ENCODE data around the gene UPK3BL2.
"Not testable (repeated sequence)": the region's sequence is repeated elsewhere in the genome, so short reads cannot be mapped to it uniquely, and the experiment has no call there.

The UPK3BL2 gene

GRCh38 chr7:102545288-102545687 lies 1.8 kb upstream of the UPK3BL2 start:
- H3K27ac Mint-ChIP-seq; intact Hi-C loops (cut with micrococcal nuclease); H3K9me3 Mint-ChIP-seq; H3K4me3 Mint-ChIP-seq; H3K27me3 Mint-ChIP-seq; H3K36me3 Mint-ChIP-seq (ENCODE audit: low read depth); H3K4me1 Mint-ChIP-seq (ENCODE audit: low read depth): not testable (repeated sequence)

DNA sequence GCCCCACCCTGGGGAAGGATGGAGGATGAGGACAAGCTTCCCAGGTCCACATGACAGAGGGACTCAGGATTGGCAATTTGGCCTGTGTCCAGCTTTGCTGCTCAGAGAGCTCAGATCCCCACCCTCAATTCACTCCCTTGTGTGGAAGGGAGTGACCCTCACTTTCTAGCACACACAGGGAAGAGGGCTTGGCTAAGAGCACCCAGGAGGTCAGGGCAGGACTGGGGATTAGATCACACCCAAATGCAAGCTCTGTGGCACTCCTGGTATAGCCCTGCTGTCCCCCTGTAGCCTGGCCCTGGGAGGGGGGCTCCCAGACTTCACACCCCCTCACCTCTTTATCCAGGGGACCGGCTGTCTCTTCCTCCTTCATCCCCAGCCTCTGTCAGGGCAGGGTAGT lies 876 bp upstream of the UPK3BL2 start:
- H3K4me3 Mint-ChIP-seq; H3K4me1 Mint-ChIP-seq (ENCODE audit: low read depth); H3K27ac Mint-ChIP-seq; intact Hi-C loops (cut with micrococcal nuclease); H3K9me3 Mint-ChIP-seq; H3K27me3 Mint-ChIP-seq; H3K36me3 Mint-ChIP-seq (ENCODE audit: low read depth): not testable (repeated sequence)

DNA sequence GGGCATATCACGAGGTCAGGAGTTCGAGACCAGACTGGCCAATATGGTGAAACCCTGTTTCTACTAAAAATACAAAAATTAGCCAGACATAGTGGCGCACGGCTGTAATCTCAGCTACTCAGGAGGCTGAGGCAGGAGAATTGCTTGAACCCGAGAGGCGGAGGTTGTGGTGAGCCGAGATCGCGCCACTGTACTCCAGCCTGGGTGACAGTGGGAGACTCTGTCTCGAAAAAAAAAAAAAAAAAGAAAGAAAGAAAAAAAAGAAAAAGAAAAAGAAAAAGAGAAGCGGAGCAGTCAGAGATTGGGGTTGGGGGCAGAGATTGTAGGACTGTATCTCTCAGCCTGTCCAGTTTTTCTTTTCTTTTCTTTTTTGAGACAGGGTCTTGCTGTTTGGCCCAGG lies 725 bp downstream of the UPK3BL2 start:
- H3K27ac Mint-ChIP-seq; H3K9me3 Mint-ChIP-seq; H3K27me3 Mint-ChIP-seq; H3K4me1 Mint-ChIP-seq (ENCODE audit: low read depth); H3K4me3 Mint-ChIP-seq; intact Hi-C loops (cut with micrococcal nuclease); H3K36me3 Mint-ChIP-seq (ENCODE audit: low read depth): not testable (repeated sequence)

DNA sequence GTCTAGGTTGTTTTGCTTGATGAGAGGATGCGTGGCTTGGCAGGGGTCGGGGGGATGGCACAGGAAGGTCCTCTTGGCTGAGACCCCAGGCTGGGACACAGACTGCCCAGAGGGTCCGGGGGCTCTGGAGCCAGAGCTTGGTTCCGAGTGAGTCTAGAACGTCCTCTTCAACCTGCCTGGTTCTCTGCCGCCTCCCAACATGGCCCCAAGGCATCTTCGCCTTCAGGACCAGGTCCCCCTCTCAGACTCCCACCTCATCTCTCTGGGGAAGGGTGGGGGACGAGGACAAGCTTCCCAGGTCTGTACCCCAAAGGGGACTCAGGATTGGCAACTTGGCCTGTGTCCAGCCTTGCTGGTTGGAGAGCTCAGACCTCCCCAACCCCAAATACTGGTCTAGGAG lies 1.4 kb downstream of the UPK3BL2 start:
- H3K27ac Mint-ChIP-seq; H3K27me3 Mint-ChIP-seq; H3K9me3 Mint-ChIP-seq; intact Hi-C loops (cut with micrococcal nuclease); H3K36me3 Mint-ChIP-seq (ENCODE audit: low read depth); H3K4me1 Mint-ChIP-seq (ENCODE audit: low read depth); H3K4me3 Mint-ChIP-seq: not testable (repeated sequence)

GRCh38 chr7:102540604-102541003 lies 2.9 kb downstream of the UPK3BL2 start:
- H3K27me3 Mint-ChIP-seq; H3K4me3 Mint-ChIP-seq; H3K4me1 Mint-ChIP-seq (ENCODE audit: low read depth); H3K9me3 Mint-ChIP-seq; H3K36me3 Mint-ChIP-seq (ENCODE audit: low read depth); intact Hi-C loops (cut with micrococcal nuclease); H3K27ac Mint-ChIP-seq: not testable (repeated sequence)

- H3K4me3 Mint-ChIP-seq; intact Hi-C loops (cut with micrococcal nuclease); H3K27ac Mint-ChIP-seq; H3K27me3 Mint-ChIP-seq; H3K9me3 Mint-ChIP-seq; H3K36me3 Mint-ChIP-seq (ENCODE audit: low read depth); H3K4me1 Mint-ChIP-seq (ENCODE audit: low read depth): not testable (repeated sequence)
These were observed 8.4 kb downstream of the UPK3BL2 start for GRCh38 chr7:102535062-102535615.

DNA sequence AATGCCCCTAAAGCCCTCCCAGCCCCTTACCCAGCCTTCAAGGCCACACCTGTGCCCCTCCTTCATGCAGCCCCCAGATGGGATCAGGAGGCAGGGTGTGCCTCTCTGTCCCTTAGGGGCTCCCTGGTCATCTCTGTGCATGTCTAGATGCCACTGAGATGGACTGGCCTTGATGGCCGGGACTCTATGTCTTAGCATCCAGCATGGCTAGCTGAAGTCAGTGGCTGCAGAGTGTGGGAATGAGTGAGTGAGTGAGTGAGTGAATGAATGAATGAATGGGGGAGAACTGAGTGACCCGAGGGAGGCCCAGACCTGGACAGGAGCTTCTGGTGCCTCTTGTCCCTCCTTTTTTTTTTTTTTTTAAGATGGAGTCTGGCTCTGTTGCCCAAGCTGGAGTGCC lies 11.4 kb downstream of the UPK3BL2 start:
- H3K36me3 Mint-ChIP-seq (ENCODE audit: low read depth); H3K27me3 Mint-ChIP-seq; intact Hi-C loops (cut with micrococcal nuclease); H3K27ac Mint-ChIP-seq; H3K9me3 Mint-ChIP-seq; H3K4me3 Mint-ChIP-seq; H3K4me1 Mint-ChIP-seq (ENCODE audit: low read depth): not testable (repeated sequence)

DNA sequence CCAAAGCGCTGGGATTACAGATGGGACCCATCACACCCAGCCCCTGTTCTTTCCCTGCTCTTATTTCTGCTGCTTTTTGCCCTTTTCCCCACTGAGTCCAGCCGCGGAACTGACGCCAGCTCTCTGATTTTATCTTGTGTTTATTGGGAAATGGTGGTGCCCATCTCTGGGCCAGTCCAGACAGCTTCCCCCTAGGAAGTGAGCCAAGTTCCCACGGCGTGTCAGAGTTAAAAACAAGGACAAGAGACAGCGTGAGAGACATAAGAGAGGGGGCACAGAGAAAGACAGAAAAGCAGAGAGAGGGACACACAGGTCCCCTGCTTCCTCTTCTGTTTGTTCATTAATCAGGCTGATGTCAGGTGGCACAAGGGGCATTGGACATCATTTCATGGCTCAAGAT lies 11.9 kb downstream of the UPK3BL2 start:
- H3K27me3 Mint-ChIP-seq; H3K36me3 Mint-ChIP-seq (ENCODE audit: low read depth); H3K4me3 Mint-ChIP-seq; H3K9me3 Mint-ChIP-seq; intact Hi-C loops (cut with micrococcal nuclease); H3K27ac Mint-ChIP-seq; H3K4me1 Mint-ChIP-seq (ENCODE audit: low read depth): not testable (repeated sequence)

GRCh38 chr7:102527822-102528793 lies 15.4 kb downstream of the UPK3BL2 start:
- H3K4me3 Mint-ChIP-seq; H3K27ac Mint-ChIP-seq; H3K27me3 Mint-ChIP-seq; H3K4me1 Mint-ChIP-seq (ENCODE audit: low read depth); H3K36me3 Mint-ChIP-seq (ENCODE audit: low read depth); intact Hi-C loops (cut with micrococcal nuclease); H3K9me3 Mint-ChIP-seq: not testable (repeated sequence)

DNA sequence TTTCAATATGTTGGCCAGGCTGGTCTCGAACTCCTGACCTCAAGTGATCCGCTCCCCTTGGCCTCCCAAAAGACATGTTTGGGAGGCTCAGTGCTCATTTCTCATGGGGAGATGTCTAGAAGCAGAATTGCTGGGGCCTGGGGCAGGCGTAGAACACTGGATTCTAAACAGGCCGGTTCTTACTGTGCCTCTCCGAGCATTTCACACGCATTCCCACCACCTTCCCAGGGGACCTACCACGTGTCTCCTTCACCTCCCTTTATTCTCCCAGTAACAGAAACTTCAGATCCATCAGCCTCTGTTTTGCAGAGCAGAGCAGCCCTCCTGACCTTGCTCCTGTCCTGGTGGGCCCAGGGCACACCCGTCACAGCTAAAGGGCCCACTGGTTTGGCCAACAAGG lies 16.3 kb downstream of the UPK3BL2 start:
- intact Hi-C loops (cut with micrococcal nuclease); H3K4me3 Mint-ChIP-seq; H3K27me3 Mint-ChIP-seq; H3K27ac Mint-ChIP-seq; H3K9me3 Mint-ChIP-seq; H3K4me1 Mint-ChIP-seq (ENCODE audit: low read depth); H3K36me3 Mint-ChIP-seq (ENCODE audit: low read depth): not testable (repeated sequence)

GRCh38 chr7:102524803-102525202 lies 18.7 kb downstream of the UPK3BL2 start:
- intact Hi-C loops (cut with micrococcal nuclease); H3K27ac Mint-ChIP-seq; H3K27me3 Mint-ChIP-seq; H3K4me3 Mint-ChIP-seq; H3K4me1 Mint-ChIP-seq (ENCODE audit: low read depth); H3K9me3 Mint-ChIP-seq; H3K36me3 Mint-ChIP-seq (ENCODE audit: low read depth): not testable (repeated sequence)

GRCh38 chr7:102520797-102521196 lies 22.7 kb downstream of the UPK3BL2 start:
- intact Hi-C loops (cut with micrococcal nuclease); H3K4me1 Mint-ChIP-seq (ENCODE audit: low read depth); H3K9me3 Mint-ChIP-seq; H3K4me3 Mint-ChIP-seq; H3K27ac Mint-ChIP-seq; H3K27me3 Mint-ChIP-seq; H3K36me3 Mint-ChIP-seq (ENCODE audit: low read depth): not testable (repeated sequence)

DNA sequence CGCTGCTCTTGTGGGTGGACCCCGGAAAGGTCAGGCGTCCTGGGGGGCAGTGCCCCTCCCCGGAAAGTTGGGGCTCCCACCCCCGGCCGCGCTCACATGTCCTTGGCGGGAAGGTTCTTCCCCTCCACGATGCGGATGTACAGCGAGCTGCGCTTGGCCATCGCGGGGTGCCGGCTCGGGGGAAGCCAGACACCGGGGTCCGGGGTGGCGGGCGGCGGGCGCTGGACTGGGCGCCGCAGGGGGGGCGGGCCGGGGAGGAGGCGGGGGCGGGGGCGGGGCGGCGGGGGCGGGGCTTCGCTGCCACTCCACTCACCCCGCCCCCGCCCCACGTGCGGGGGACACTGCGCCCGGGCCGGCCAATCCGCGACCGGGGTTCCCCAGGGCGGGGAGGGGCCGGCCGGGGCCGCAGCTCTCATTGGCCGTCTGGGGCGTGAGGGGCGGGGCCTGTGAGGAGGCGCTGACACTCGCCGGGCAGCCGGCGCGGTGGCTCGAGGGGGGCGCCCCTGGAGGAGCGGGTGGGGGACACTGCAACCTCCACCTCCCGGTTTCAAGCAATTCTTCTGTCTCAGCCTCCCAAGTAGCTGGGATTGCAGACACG lies 25.8 kb downstream of the UPK3BL2 start, which contains the start of gene RASA4B:
TSS of gene RASA4B (minus strand) at position 228 of the 598 bp plus-strand sequence. CDS start at position 161, 67 bp downstream.
- H3K4me3 Mint-ChIP-seq: peak within 1 kb of the TSS; percentile 23
- H3K4me1 Mint-ChIP-seq (ENCODE audit: low read depth); H3K36me3 Mint-ChIP-seq (ENCODE audit: low read depth); intact Hi-C loops (cut with micrococcal nuclease); H3K27me3 Mint-ChIP-seq; H3K9me3 Mint-ChIP-seq; H3K27ac Mint-ChIP-seq: not testable (repeated sequence)

DNA sequence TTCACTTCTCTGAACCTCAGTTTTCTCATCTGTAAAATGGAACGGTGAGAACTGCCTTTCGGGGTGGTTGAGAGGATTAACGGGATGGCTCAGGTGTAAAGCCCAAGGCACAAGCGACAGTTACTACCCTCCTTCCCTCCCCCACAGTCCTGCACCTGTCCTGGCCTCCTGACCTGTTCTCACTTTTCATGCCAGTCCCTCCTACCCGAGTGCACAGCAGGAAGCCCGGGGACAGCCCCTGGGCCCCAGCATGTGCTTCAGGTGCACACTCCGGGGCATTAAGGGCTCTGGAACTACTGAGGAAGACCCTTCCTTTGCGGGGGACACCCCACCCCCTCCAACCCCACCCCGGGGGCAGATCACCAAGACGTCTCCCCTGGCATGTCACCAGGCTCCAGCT lies 26.5 kb downstream of the UPK3BL2 start:
- H3K27ac Mint-ChIP-seq; H3K9me3 Mint-ChIP-seq; H3K36me3 Mint-ChIP-seq (ENCODE audit: low read depth); H3K27me3 Mint-ChIP-seq; intact Hi-C loops (cut with micrococcal nuclease); H3K4me3 Mint-ChIP-seq; H3K4me1 Mint-ChIP-seq (ENCODE audit: low read depth): not testable (repeated sequence)

- H3K27me3 Mint-ChIP-seq; H3K27ac Mint-ChIP-seq; H3K4me3 Mint-ChIP-seq; H3K9me3 Mint-ChIP-seq; intact Hi-C loops (cut with micrococcal nuclease); H3K4me1 Mint-ChIP-seq (ENCODE audit: low read depth); H3K36me3 Mint-ChIP-seq (ENCODE audit: low read depth): not testable (repeated sequence)
These were observed 27.6 kb downstream of the UPK3BL2 start for GRCh38 chr7:102515889-102516288.
